GM06990 (cell line): ENCODE data around the gene IL20RA.

Source experiments
- DNase-seq: peaks from one replicate; pipeline ENCODE4 v3.0.0-alpha.2; 2011; ENCODE audit not compliant: insufficient read length; ENCODE audit errors: extremely low read depth
- H3K27me3 ChIP-seq: replicated peaks from 2 replicates; pipeline ENCODE4 v1.6.0; 2011; ENCODE audit warnings: low read length; ENCODE audit not compliant: control insufficient read depth, insufficient read depth
- H3K36me3 ChIP-seq: 2 replicates; pipeline ENCODE4 v1.5.1; 2011; ENCODE audit warnings: low read length; ENCODE audit not compliant: control insufficient read depth, insufficient read depth
- H3K4me3 ChIP-seq: replicated peaks from 2 replicates; pipeline ENCODE4 v1.5.1; 2011; ENCODE audit warnings: low read depth, mild to moderate bottlenecking, control low read depth, low read length
- TF ChIP-seq, protein P1 (sequence below): IDR thresholded peaks from 2 replicates; pipeline ENCODE4 v1.5.1; 2011; ENCODE audit warnings: low read length, control low read depth, mild to moderate bottlenecking, inconsistent platforms; ENCODE audit not compliant: insufficient read depth, poor library complexity, severe bottlenecking

The IL20RA gene

DNA sequence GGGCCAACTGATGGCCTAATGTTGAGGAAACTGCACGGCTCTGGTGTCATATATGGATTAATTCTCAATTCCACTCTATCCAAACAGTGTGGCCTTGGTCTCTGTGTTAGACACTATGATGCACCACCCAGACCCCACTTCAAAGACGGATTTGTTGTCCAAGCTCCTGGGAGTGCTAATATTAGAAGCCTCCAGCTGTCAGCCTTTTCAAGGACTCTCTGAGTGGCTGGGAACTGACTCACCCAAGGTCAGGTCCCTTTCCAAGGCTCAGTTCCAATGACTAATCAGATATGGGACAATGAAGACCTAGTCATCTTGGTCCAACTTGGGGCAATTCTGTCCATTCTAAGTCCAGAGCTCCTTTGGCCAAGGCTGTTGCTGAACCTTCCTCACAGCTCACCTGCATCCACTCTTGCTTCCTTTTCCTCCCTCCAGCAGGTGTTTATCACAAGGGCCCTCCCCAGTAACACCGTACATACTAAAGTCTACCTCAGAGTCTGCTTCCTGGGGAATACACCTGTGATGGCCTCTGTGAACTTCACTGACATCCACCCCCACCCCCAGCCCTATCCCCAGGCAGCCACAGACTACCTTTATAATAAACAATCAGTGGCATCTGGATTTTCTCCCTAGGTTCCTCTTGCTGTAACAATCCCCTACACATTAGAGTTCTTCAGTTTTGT is 7.2 kb upstream of the IL20RA start:
- DNase-seq: no peak
- Histone ChIP-seq H3K36me3 (no peaks in the 10 kb centered on the region), H3K27me3 (no peaks in the 10 kb centered on the region; the same call in 1 of the 2 replicates), H3K4me3 (no peak overlapping the region)
- TF ChIP-seq, protein P1, sequence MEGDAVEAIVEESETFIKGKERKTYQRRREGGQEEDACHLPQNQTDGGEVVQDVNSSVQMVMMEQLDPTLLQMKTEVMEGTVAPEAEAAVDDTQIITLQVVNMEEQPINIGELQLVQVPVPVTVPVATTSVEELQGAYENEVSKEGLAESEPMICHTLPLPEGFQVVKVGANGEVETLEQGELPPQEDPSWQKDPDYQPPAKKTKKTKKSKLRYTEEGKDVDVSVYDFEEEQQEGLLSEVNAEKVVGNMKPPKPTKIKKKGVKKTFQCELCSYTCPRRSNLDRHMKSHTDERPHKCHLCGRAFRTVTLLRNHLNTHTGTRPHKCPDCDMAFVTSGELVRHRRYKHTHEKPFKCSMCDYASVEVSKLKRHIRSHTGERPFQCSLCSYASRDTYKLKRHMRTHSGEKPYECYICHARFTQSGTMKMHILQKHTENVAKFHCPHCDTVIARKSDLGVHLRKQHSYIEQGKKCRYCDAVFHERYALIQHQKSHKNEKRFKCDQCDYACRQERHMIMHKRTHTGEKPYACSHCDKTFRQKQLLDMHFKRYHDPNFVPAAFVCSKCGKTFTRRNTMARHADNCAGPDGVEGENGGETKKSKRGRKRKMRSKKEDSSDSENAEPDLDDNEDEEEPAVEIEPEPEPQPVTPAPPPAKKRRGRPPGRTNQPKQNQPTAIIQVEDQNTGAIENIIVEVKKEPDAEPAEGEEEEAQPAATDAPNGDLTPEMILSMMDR: no peak

DNA sequence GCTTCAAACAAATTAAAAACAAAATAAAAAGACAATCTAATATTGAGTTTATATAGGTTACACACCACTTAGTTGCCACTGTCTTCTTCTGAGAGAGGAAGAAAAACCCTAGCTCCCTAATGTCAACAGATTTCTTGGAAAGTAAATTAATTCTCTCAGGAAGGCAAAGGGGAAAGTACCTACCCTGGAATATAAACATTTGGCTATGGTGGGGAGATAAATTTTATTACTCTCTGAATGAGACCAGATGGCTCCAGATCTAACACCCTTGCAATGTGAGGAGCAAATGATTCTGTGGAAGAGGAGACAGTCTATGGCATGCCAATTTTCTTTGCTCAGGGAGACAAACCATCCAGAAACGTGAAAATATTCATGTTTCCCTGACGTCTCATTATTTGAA is 4.3 kb upstream of the IL20RA start:
- no peak for DNase-seq
- no peaks in the 10 kb centered on the region; the same call in 1 of the 2 replicates for H3K27me3 ChIP-seq
- no peaks in the 10 kb centered on the region for H3K36me3 ChIP-seq
- H3K4me3 ChIP-seq: no peak overlapping the region
- TF ChIP-seq, protein P1: no peak

DNA sequence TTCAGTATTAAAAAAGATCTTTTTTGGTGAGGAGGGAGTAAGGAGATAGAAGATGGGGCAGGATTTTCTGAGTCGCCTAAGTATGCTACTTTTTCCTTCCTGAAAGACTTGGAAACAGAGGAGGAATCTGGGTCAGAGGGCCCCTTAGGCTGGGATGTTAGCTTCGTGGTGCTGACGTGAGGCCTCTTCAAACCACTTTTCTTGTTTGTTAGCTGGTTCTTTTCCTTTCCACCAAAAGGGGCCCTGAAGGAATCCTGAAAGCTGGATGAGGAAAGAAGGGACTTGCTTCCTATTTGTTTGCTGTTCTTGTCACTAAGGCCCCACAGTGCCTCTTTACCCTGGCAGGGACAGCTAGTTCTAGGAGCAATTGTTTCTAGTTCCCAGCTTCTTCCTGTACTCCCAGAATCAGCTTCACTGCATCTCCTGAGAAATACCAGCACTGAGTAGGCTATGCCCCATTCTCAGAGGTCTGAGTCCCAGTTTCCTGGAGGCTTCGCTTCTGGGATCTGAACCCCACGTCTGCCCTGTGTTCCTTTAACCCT is 2.2 kb upstream of the IL20RA start:
- DNase-seq: no peak
- Histone ChIP-seq H3K36me3 (no peaks in the 10 kb centered on the region), H3K27me3 (no peaks in the 10 kb centered on the region; the same call in none of the 2 replicates), H3K4me3 (no peak overlapping the region)
- TF ChIP-seq, protein P1: no peak

DNA sequence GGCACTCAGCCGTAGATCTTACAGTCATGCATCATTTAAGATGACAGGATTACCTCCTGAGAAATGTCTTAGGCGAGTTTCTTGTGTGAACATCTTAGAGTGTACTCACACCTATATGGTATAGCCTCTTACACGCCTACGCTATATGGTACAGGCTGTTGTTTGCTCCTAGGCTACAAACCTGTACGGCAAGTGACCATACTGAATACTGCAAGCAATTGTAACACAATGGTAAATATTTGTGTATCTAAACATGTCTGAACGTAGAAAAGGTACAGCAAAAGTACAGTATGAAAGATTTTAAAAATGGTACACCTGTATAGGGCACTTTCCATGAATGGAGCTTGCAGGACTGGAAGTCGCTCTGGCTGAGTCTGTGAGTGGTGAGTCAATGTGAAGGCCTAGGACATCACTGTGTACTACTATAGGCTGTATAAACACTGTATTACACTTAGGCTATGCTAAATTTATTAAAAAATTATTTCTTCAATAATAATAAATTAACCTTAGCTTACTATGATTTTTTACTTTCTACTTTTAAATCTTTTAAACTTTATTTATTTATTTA is 541 bp upstream of the IL20RA start:
- Histone ChIP-seq H3K4me3 (no peak overlapping the region), H3K27me3 (no peaks in the 10 kb centered on the region; the same call in none of the 2 replicates), H3K36me3 (no peaks in the 10 kb centered on the region)
- no peak for DNase-seq
- TF ChIP-seq, protein P1: no peak

DNA sequence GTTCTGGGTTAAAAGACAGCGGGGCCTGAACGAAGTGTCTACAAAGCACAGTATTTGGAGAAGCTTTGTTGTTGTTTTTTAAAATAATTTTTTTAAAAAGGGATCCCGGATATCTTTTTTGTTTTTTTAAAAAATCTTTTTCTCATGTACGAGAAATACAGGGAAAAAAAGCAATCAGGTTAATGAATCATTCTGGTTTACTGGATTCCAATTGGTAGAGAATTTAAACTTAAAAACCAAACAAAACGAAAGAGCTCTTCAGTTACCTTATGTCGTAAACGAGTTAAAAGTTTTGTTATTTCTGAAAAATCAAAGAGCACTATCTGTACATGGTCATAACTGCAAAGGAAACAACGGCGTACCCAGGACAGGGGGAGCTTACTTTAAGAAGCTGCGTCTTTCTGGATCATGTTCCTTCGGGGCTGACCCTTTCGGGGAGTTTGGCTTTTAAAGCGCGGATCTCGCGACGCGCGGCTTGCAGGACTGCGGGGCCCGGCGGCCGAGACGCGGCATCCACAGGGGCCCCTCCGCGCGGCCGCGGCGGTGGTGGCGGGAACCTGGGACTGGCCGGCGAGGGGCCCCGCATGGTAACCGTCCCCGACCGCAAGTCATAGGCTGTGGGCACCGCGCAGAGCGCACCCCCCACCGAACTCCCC is 927 bp downstream of the IL20RA start:
- DNase-seq: no peak
- Histone ChIP-seq H3K27me3 (no peaks in the 10 kb centered on the region; the same call in none of the 2 replicates), H3K4me3 (peak overlapping the region; percentile 65), H3K36me3 (no peaks in the 10 kb centered on the region)
- TF ChIP-seq, protein P1: no peak
